Endothelial cell of umbilical vein (primary cell): ENCODE measurements around the gene CNN2. TPM values are rescaled to one million over a fixed set of nuclear protein-coding genes. Genes with fewer than 3 reads are reported as not detected.

Experiments used
- BruUV-seq: library from RNA; stranded (reverse); fragments of 400-500 nt; replicated peaks from 2 replicates; lab custom pipeline; 2021; lab: Mats Ljungman, UMichigan
- CTCF ChIA-PET: fragments of 300-600, 350-600 bp; sonication (Branson Sonifier 250); formaldehyde crosslinking; loops from one replicate; lab custom pipeline; 2021; ENCODE audit warnings: antibody characterized with exemption, inconsistent platforms; lab: Charles Lee
- POLR2A ChIA-PET: fragments of 300-600, 350-600 bp; sonication (Branson Sonifier 250); formaldehyde crosslinking; loops from one replicate; lab custom pipeline; 2021; ENCODE audit warnings: antibody characterized with exemption, inconsistent platforms; lab: Charles Lee
- DNase-seq: peaks from one replicate; pipeline ENCODE4 v3.0.0-alpha.2; 2011; ENCODE audit warnings: low read depth, low spot score
- FAIRE-seq: peaks from 2 replicates; lab custom pipeline; 2011; peaks lifted over from hg19 to GRCh38; lab: Jason Lieb, UNC
- H2AFZ ChIP-seq: 2 replicates; pipeline ENCODE4 v1.6.0; 2012; ENCODE audit warnings: low read depth, low read length, control low read depth, inconsistent platforms
- H3K27ac ChIP-seq: 2 replicates; pipeline ENCODE4 v1.5.1; 2011; ENCODE audit warnings: low read depth, mild to moderate bottlenecking, control low read depth, low read length, moderate library complexity; ENCODE audit not compliant: insufficient read depth
- H3K27me3 ChIP-seq, 2 experiments: 2 replicates each; pipeline versions ENCODE4 v1.6.0 to v1.6.1; 2011; ENCODE audit warnings: low read length in 2 of 2, mixed read lengths in 1 of 2; ENCODE audit not compliant: control insufficient read depth in 2 of 2, insufficient read depth in 2 of 2
- H3K36me3 ChIP-seq, 2 experiments: 2 replicates in 1 of 2; 3 replicates in 1 of 2; pipeline ENCODE4 v1.5.1; 2011; ENCODE audit warnings: low read length in 2 of 2, mild to moderate bottlenecking in 1 of 2, moderate library complexity in 1 of 2; ENCODE audit not compliant: control insufficient read depth in 2 of 2, insufficient read depth in 2 of 2; ENCODE audit errors: extremely low read depth in 1 of 2
- H3K4me1 ChIP-seq: 3 replicates; pipeline ENCODE4 v1.5.1; 2011; ENCODE audit warnings: mild to moderate bottlenecking, low read length; ENCODE audit not compliant: control insufficient read depth, insufficient read depth; ENCODE audit errors: extremely low read depth
- H3K4me2 ChIP-seq: 2 replicates; pipeline ENCODE4 v1.6.1; 2011; ENCODE audit warnings: low read length, control low read depth, mixed read lengths; ENCODE audit not compliant: insufficient read depth
- H3K4me3 ChIP-seq, 3 experiments: fragments of 200-600 bp in 1 of 3; sonication (generic), shearing (Covaris generic) in 1 of 3; replicated peaks in 1 of 3; 2 replicates each; pipeline ENCODE4 v1.5.1; 2011 to 2016; ENCODE audit warnings: control low read depth in 3 of 3, low read length in 3 of 3, mild to moderate bottlenecking in 2 of 3, inconsistent platforms in 1 of 3, low read depth in 1 of 3, moderate library complexity in 1 of 3; ENCODE audit not compliant: insufficient read depth in 1 of 3
- H3K79me2 ChIP-seq: 2 replicates; pipeline ENCODE4 v1.6.0; 2012; ENCODE audit warnings: low read length, inconsistent platforms; ENCODE audit not compliant: control insufficient read depth, insufficient read depth
- H3K9ac ChIP-seq: replicated peaks from 2 replicates; pipeline ENCODE3; 2011; ENCODE audit warnings: low read length, control low read depth; ENCODE audit not compliant: insufficient read depth; ENCODE audit errors: extremely low read depth
- H3K9me1 ChIP-seq: replicated peaks from 3 replicates; pipeline ENCODE4 v1.6.0; 2011; ENCODE audit warnings: mild to moderate bottlenecking, low read length; ENCODE audit not compliant: control insufficient read depth, insufficient read depth; ENCODE audit errors: extremely low read depth
- H3K9me3 ChIP-seq: replicated peaks from 2 replicates; pipeline ENCODE4 v1.5.1; 2012; ENCODE audit warnings: low read length, inconsistent platforms; ENCODE audit not compliant: control insufficient read depth, insufficient read depth
- H4K20me1 ChIP-seq: replicated peaks from 2 replicates; pipeline ENCODE3; 2011; ENCODE audit warnings: mild to moderate bottlenecking, low read length; ENCODE audit not compliant: control insufficient read depth, insufficient read depth; ENCODE audit errors: extremely low read depth
- CTCF ChIP-seq, 2 donors: IDR thresholded peaks; 1 replicate in 1 of 2; 2 replicates in 1 of 2; pipeline ENCODE4 v1.5.1; 2011; ENCODE audit warnings: low read length in 2 of 2, mild to moderate bottlenecking in 2 of 2, moderate library complexity in 2 of 2, control low read depth in 1 of 2, inconsistent platforms in 1 of 2, low read depth in 1 of 2; ENCODE audit not compliant: insufficient read depth in 1 of 2; ENCODE audit errors: extremely low read depth in 1 of 2
- EZH2 ChIP-seq: IDR thresholded peaks from 2 replicates; pipeline ENCODE4 v1.6.1; 2012; ENCODE audit warnings: borderline replicate concordance, low read depth, mild to moderate bottlenecking, moderate library complexity, low read length, inconsistent platforms; ENCODE audit not compliant: severe bottlenecking
- FOS ChIP-seq: IDR thresholded peaks from 2 replicates; pipeline ENCODE4 v1.6.1; 2011; ENCODE audit warnings: mild to moderate bottlenecking, low read length, moderate library complexity, borderline replicate concordance; ENCODE audit not compliant: insufficient read depth
- GATA2 ChIP-seq: IDR thresholded peaks from 2 replicates; pipeline ENCODE4 v1.7.0; 2011; ENCODE audit warnings: low read depth, mild to moderate bottlenecking, moderate library complexity, mixed read lengths, low read length; ENCODE audit not compliant: insufficient read length, insufficient read depth
- JUN ChIP-seq: IDR thresholded peaks from 2 replicates; pipeline ENCODE4 v1.6.1; 2011; ENCODE audit warnings: borderline replicate concordance, low read depth; ENCODE audit not compliant: insufficient read length, insufficient read depth
- MAX ChIP-seq: IDR thresholded peaks from 2 replicates; pipeline ENCODE4 v1.6.1; 2011; ENCODE audit not compliant: insufficient read depth, insufficient read length
- POLR2A ChIP-seq: IDR thresholded peaks from 2 replicates; pipeline ENCODE4 v1.6.1; 2012; ENCODE audit warnings: low read depth, mild to moderate bottlenecking, control low read depth, low read length
- dilution Hi-C: fragments of 300-500 bp; cut with MboI; formaldehyde crosslinking; loops from one replicate; pipeline ENCODE4 v1.15.0; 2019; ENCODE audit warnings: low sequenced_read_pairs; ENCODE audit not compliant: extremely low pct_ligation_motif_present
- intact Hi-C: fragments of 100-400 bp; cut with micrococcal nuclease; formaldehyde crosslinking; loops from one replicate; pipeline ENCODE4 v1.10.0; 2022
- polyA plus RNA-seq, 4 experiments: library from polyadenylated mRNA; depleted of rRNA in 3 of 4; stranded (reverse) in 3 of 4; unstranded in 1 of 4; fragments of >200 nt; gene quantifications; 2 replicates each; pipeline versions ENCODE4 v1.2.1 to v1.2.3, GENCODE V29; 2011 to 2012; ENCODE audit warnings: missing spikeins in 1 of 4
- total RNA-seq: library from RNA; stranded (reverse); gene quantifications from 2 replicates; pipeline ENCODE4 v1.2.3, GENCODE V29; 2021

Gene CNN2
- total and polyA plus RNA-seq, 2 donors (not counting 3 experiments of a cell fraction or from before 2014, with no cell fraction given): 207 to 286 TPM

GRCh38 chr19:1060689-1061088 lies 34.3 kb downstream of the CNN2 start:
- ChIA-PET CTCF (interaction anchor here (0.6 to 0.7 kb wide), 2 partner anchors 17 to 172 kb away, joined by 3 read pairs; no protein-coding TSS in a partner anchor), POLR2A (no interaction called here)
- TF ChIP-seq FOS (no peak), CTCF (IDR thresholded peaks at IDR 0.05; ENCODE audit: extremely low read depth in 1 of 2, insufficient read depth in 1 of 2, low read depth in 1 of 2, low read length in 2 of 2) (no peak), POLR2A (no peak), GATA2 (no peak), EZH2 (no peak), MAX (no peak), JUN (no peak)
- dilution Hi-C loops: no loop called here
- H2AFZ ChIP-seq: no peak overlapping the region
- intact Hi-C loops: no loop called here
- H3K79me2 ChIP-seq: no peaks in the 10 kb centered on the region
- no peaks in the 10 kb centered on the region for H3K27me3 ChIP-seq
- no peak overlapping the region for H3K27ac ChIP-seq
- no peak overlapping the region for H3K4me3 ChIP-seq
- peaks cover 7% of the 10 kb centered on the region for H3K4me1 ChIP-seq
- H3K36me3 ChIP-seq: no peaks in the 10 kb centered on the region
- no peak overlapping the region for H3K4me2 ChIP-seq
- no peaks in the 10 kb centered on the region for H4K20me1 ChIP-seq
- BruUV-seq: no TSS peak
- DNase-seq (no peak), FAIRE-seq (no peak)
- H3K9me1 ChIP-seq: no peaks in the 10 kb centered on the region
- no peak overlapping the region for H3K9ac ChIP-seq
- H3K9me3 ChIP-seq: no peaks in the 10 kb centered on the region
